AG20443 (cell line): Measurements from ENCODE around the gene ALDH16A1.
A peak's percentile ranks its signal among the peaks of the same experiment; 100 is the strongest.

ENCODE experiments used
- DNase-seq: peaks from one replicate; pipeline ENCODE4 v3.0.0; 2012; ENCODE audit warnings: low spot score, mixed read lengths

Gene ALDH16A1

GRCh38 chr19:49453013-49453756 lies at the start of gene ALDH16A1:
Gene ALDH16A1 (plus strand): TSS chr19:49453225. CDS start chr19:49453332, 107 bp downstream.
- peak; percentile 97 for DNase-seq

- DNase-seq, result no peak
Observed at GRCh38 chr19:49403404-49404187, 49.4 kb upstream of the ALDH16A1 start.

- DNase-seq, result no peak
Observed at GRCh38 chr19:49407079-49407478, 45.9 kb upstream of the ALDH16A1 start.

- DNase-seq, result no peak
Observed at GRCh38 chr19:49407482-49408015, 45.5 kb upstream of the ALDH16A1 start.

- DNase-seq, result no peak
Observed at GRCh38 chr19:49408816-49409440, 44.1 kb upstream of the ALDH16A1 start.

- DNase-seq, result no peak
Observed at GRCh38 chr19:49409441-49410029, 43.5 kb upstream of the ALDH16A1 start.

GRCh38 chr19:49411681-49412326 lies 41.2 kb upstream of the ALDH16A1 start:
- no peak for DNase-seq

GRCh38 chr19:49413348-49413747 lies 39.7 kb upstream of the ALDH16A1 start:
- no peak for DNase-seq

- DNase-seq, result no peak
Observed at GRCh38 chr19:49414256-49414655, 38.8 kb upstream of the ALDH16A1 start.

GRCh38 chr19:49415102-49415809 lies 37.8 kb upstream of the ALDH16A1 start:
- no peak for DNase-seq

- DNase-seq, result no peak
Observed at GRCh38 chr19:49415810-49416200, 37.2 kb upstream of the ALDH16A1 start.

GRCh38 chr19:49417088-49417487 lies 35.9 kb upstream of the ALDH16A1 start:
- no peak for DNase-seq

GRCh38 chr19:49418511-49418910 lies 34.5 kb upstream of the ALDH16A1 start:
- DNase-seq, result no peak

GRCh38 chr19:49419173-49419572 lies 33.9 kb upstream of the ALDH16A1 start:
- no peak for DNase-seq

GRCh38 chr19:49420227-49420626 lies 32.8 kb upstream of the ALDH16A1 start:
- DNase-seq, result no peak

- DNase-seq, result peak; percentile 91
Observed at GRCh38 chr19:49421039-49421877, 31.8 kb upstream of the ALDH16A1 start.

- no peak for DNase-seq
Observed at GRCh38 chr19:49421878-49422202, 31.2 kb upstream of the ALDH16A1 start.

- peak; percentile 66 for DNase-seq
Observed at GRCh38 chr19:49422407-49423070, 30.5 kb upstream of the ALDH16A1 start.

- no peak for DNase-seq
Observed at GRCh38 chr19:49423071-49423984, 29.7 kb upstream of the ALDH16A1 start, which contains the start of gene PTH2. Gene PTH2 (minus strand): TSS chr19:49423441. CDS start chr19:49423339, 102 bp downstream.
